Psoas muscle (tissue), 8 donors: ENCODE data around the gene RPAP2. TPM values are rescaled to one million over a fixed set of nuclear protein-coding genes. Genes with fewer than 3 reads are reported as not detected.

Experiments used
- ATAC-seq, 4 donors: fragments of 200-7000 bp; cut with Tn5 transposase; one replicate each; pipeline ENCODE4 v1.9.1; 2020; ENCODE audit warnings: moderate library complexity in 3 of 4, mild to moderate bottlenecking in 2 of 4
- DNase-seq, 2 donors: peaks; one replicate each; pipeline ENCODE4 v3.0.0-alpha.2; 2020
- H3K27ac ChIP-seq: fragments of 200-600 bp; one replicate; pipeline ENCODE4 v1.8.0; 2022
- H3K27me3 ChIP-seq, 3 donors: fragments of 200-600 bp in 1 of 3; one replicate each; pipeline versions ENCODE4 v1.6.1 to v1.8.0; 2013 to 2022; ENCODE audit warnings: low read length in 2 of 3, mild to moderate bottlenecking in 2 of 3, moderate library complexity in 1 of 3; ENCODE audit not compliant: insufficient read depth in 3 of 3
- H3K36me3 ChIP-seq, 2 donors: fragments of 200-600 bp in 1 of 2; one replicate each; pipeline versions ENCODE4 v1.6.1 to v1.8.0; 2013 to 2022; ENCODE audit warnings: low read depth in 1 of 2, mild to moderate bottlenecking in 1 of 2, moderate library complexity in 1 of 2; ENCODE audit not compliant: insufficient read depth in 1 of 2
- H3K4me1 ChIP-seq: fragments of 200-600 bp; one replicate; pipeline ENCODE4 v1.8.0; 2022
- H3K4me3 ChIP-seq: fragments of 200-600 bp; one replicate; pipeline ENCODE4 v1.8.0; 2022; ENCODE audit warnings: mild to moderate bottlenecking
- H3K9me3 ChIP-seq: fragments of 200-600 bp; one replicate; pipeline ENCODE4 v1.8.0; 2022
- WGBS, 3 donors: extraction: QIAGEN DNeasy Blood & Tissue Kit; methylation state at CpG; one replicate each; pipeline versions ENCODE4 v1.1.6 to v1.1.7; 2013; 5-methylcytosine and 5-hydroxymethylcytosine counted together
- intact Hi-C, 2 donors: fragments of 100-400 bp; cut with DNase I; formaldehyde crosslinking; loops; one replicate each; pipeline versions ENCODE4 v1.11.0 to v1.14.2; 2022
- polyA plus RNA-seq, 3 donors: library from polyadenylated mRNA; stranded (reverse); fragments of 200-250 nt; gene quantifications; one replicate each; pipeline ENCODE4 v1.2.3, GENCODE V29; 2013
- total RNA-seq, 4 donors: library from RNA; stranded (reverse); fragmentation: NEBNext Ultra II Directional in 2 of 4; extraction: Animal tissue kit (Norgen Biotek cat#: 25700) in 2 of 4; gene quantifications; one replicate each; pipeline versions ENCODE4 v1.2.1 to v1.2.4, GENCODE V29; 2021 to 2023
- TF ChIP-seq, protein P1 (sequence below): fragments of 200-600 bp; IDR thresholded peaks from one replicate; pipeline ENCODE4 v1.8.0; 2022; ENCODE audit warnings: antibody characterized with exemption
- donor health status: healthy with polysubstance abuse.
- donor health status: DM: no; HTN: no; CAD: no; lungs with moderate emphysema.
- donor health status: Bipolar disorder and iron deficiency.
- donor health status: healthy.
- donor health status: DM: yes; HTN: yes; CAD: no.
- donor health status: DM: no; HTN: no; CAD: no.
- donor health status: DM: no; HTN: no; CAD: no.
- donor health status: DM: yes; HTN: yes; CAD: no.

RPAP2 gene
- total and polyA plus RNA-seq, 7 donors = 10.9 to 33.1 (median 26.5) TPM

DNA sequence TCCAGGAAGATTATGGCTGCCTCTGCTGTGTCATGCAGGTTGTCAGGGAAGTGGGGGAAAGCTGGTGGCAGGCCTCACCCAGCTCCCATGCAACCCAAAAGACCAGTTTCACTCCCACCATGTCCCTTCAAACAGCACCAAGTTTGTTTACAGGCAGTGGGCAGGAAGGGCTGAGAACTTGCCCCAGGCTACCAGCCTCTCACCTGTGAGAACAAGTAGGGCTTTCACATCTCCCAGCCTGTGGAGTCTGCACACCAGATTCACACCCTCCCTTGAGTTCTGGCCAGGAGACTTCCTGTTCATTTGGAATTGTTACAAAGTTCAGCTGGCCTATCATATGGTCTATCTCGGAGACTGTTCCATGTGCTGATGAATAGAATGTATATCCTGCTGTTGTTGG lies 27.8 kb downstream of the RPAP2 start:
- intact Hi-C loops = no loop called here
- no peak for ATAC-seq
- Histone ChIP-seq H3K36me3 (peaks cover 4 to 34% of the 10 kb centered on the region in 2 donors), H3K27me3 (no peaks in the 10 kb centered on the region), H3K27ac (no peak overlapping the region), H3K4me3 (no peak overlapping the region), H3K9me3 (peaks cover 16% of the 10 kb centered on the region), H3K4me1 (no peaks in the 10 kb centered on the region)
- WGBS, 3 donors = 87 to 96% (median 90%) methylated on average over 1 of the region's 1 CpG
- TF ChIP-seq, protein P1, sequence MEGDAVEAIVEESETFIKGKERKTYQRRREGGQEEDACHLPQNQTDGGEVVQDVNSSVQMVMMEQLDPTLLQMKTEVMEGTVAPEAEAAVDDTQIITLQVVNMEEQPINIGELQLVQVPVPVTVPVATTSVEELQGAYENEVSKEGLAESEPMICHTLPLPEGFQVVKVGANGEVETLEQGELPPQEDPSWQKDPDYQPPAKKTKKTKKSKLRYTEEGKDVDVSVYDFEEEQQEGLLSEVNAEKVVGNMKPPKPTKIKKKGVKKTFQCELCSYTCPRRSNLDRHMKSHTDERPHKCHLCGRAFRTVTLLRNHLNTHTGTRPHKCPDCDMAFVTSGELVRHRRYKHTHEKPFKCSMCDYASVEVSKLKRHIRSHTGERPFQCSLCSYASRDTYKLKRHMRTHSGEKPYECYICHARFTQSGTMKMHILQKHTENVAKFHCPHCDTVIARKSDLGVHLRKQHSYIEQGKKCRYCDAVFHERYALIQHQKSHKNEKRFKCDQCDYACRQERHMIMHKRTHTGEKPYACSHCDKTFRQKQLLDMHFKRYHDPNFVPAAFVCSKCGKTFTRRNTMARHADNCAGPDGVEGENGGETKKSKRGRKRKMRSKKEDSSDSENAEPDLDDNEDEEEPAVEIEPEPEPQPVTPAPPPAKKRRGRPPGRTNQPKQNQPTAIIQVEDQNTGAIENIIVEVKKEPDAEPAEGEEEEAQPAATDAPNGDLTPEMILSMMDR = no peak
- no peak for DNase-seq

DNA sequence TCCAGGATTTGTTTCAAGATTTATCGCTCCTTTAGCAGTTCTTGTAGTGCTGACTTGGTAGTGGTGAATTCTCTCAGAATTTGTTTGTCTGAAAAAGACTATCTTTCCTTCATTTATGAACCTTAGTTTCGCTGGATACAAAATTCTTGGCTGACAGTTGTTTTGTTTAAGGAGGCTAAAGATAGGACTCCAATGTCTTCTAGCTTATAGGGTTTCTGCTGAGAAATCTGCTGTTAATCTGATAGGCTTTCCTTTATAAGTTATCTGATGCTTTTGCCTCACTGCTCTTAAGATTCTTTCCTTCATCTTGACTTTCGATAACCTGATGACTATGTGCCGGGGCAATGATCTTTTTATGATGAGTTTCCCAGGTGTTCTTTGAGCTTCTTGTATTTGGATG lies 28.9 kb downstream of the RPAP2 start:
- TF ChIP-seq, protein P1 = no peak
- DNase-seq (no peak), ATAC-seq (no peak)
- H3K9me3 ChIP-seq = peaks cover 16% of the 10 kb centered on the region
- WGBS, 3 donors = 97 to 98% (median 97%) methylated on average over 4 of the region's 4 CpGs
- no peaks in the 10 kb centered on the region for H3K4me1 ChIP-seq
- peaks cover 4 to 23% of the 10 kb centered on the region in 2 donors for H3K36me3 ChIP-seq
- no peak overlapping the region for H3K27ac ChIP-seq
- no peak overlapping the region for H3K4me3 ChIP-seq
- intact Hi-C loops = no loop called here
- no peaks in the 10 kb centered on the region for H3K27me3 ChIP-seq

DNA sequence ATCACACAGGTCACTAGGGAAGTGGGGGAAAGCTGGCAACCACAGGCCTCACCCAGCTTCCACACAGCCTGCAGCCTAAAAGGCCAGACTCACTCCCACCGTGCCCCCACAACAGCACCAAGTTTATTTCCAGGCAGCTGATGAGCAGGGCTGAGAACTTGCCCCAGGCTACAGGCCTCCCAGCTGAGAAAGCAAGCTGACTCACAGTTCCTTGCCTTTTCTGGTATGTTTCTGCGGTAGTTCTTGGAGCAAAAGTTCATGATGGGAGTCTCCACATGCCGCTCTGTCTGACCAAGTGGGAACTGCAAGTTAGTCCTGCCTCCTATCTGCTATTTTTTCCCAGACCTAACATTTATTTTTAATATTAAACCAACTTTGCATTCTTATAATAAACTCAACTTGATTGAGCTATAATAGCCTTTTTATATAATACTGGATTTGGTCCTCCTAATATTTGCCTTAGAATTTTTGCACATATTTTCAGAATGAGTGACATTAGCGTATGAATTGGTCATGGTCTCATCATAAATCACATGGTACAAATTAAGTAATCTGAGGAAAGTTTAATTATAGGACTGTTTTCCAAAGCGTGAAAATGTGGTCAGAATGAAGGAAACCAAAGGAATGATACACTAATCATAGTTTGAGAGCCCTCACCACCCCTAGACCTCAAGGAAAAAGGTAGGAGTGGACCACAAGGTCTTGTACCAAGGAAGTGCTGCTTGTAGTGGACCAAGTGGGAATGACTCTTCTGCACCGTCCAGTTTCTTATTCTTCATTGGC lies 30.7 kb downstream of the RPAP2 start:
- H3K36me3 ChIP-seq = peaks cover 0 to 21% of the 10 kb centered on the region in 2 donors
- no peak for DNase-seq
- no peak overlapping the region for H3K27ac ChIP-seq
- no peaks in the 10 kb centered on the region for H3K27me3 ChIP-seq
- 96 to 99% (median 98%) methylated on average over 6 of the region's 6 CpGs for WGBS, 3 donors
- H3K9me3 ChIP-seq = peaks cover 16% of the 10 kb centered on the region
- no peak overlapping the region for H3K4me3 ChIP-seq
- H3K4me1 ChIP-seq = no peaks in the 10 kb centered on the region
- ATAC-seq = no peak
- intact Hi-C loops = no loop called here
- TF ChIP-seq, protein P1 = no peak

DNA sequence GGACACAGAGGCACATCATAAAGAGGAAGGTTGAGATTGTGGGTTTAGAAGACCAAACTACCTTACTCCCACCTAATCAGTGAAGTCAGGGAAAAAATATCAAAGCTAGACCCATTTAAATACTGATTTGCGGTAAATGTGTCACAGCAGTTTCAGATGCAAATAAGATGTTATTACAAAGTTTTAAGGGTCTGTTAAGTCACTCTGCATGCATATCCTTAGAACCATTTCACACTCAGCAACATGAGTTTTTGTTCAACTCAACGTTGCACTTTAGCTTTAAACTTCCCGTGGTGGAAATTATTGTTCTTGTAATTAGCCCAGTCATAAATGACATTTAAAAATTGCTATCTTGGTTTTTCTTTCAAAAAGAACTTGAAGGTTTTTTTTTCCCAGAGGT lies 34.8 kb downstream of the RPAP2 start:
- Histone ChIP-seq H3K27ac (no peak overlapping the region), H3K27me3 (no peaks in the 10 kb centered on the region), H3K4me3 (no peak overlapping the region), H3K4me1 (no peaks in the 10 kb centered on the region), H3K9me3 (no peaks in the 10 kb centered on the region), H3K36me3 (peaks cover 0 to 45% of the 10 kb centered on the region in 2 donors)
- intact Hi-C loops = no loop called here
- TF ChIP-seq, protein P1 = no peak
- DNase-seq = no peak
- no peak for ATAC-seq
- 69 to 75% (median 73%) methylated on average over 3 of the region's 3 CpGs for WGBS, 3 donors

DNA sequence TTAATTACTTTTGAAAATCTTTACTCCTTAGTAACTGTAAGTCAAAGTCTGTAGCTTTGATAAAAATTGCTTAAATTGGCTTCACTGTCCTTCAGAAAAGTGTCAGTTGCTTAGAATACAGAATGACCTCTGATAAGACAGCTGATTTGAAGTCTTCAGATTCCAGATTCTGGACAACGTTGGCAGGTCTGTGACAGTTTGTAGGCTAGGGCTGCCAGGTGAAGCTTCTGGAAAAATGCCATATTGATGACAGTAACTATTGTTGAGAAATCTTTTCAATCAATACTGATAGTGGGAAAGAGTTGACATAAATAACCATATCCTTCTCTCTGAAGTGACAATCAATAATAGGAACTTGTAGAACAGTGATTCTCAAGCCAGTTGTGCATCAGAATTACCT lies 41.3 kb downstream of the RPAP2 start:
- peaks cover 0 to 50% of the 10 kb centered on the region in 2 donors for H3K36me3 ChIP-seq
- TF ChIP-seq, protein P1 = no peak
- H3K9me3 ChIP-seq = no peaks in the 10 kb centered on the region
- H3K4me1 ChIP-seq = no peaks in the 10 kb centered on the region
- intact Hi-C loops = no loop called here
- H3K27ac ChIP-seq = no peak overlapping the region
- H3K27me3 ChIP-seq = no peaks in the 10 kb centered on the region
- no peak overlapping the region for H3K4me3 ChIP-seq
- ATAC-seq = no peak
- WGBS, 3 donors = 36 to 50% (median 44%) methylated on average over 1 of the region's 1 CpG
- DNase-seq = no peak
